OCI-LY7 (cell line): ENCODE measurements around the gene SH3YL1. TPM values are rescaled to one million over a fixed set of nuclear protein-coding genes. Genes with fewer than 3 reads are reported as not detected.
"Not testable (repeated sequence)": the region's sequence is repeated elsewhere in the genome, so short reads cannot be mapped to it uniquely, and the experiment has no call there.

Source experiments
- BruUV-seq: library from RNA; stranded (reverse); fragments of 400-500 nt; replicated peaks from 2 replicates; lab custom pipeline; 2021; lab: Mats Ljungman, UMichigan
- CTCF ChIA-PET: fragments of 300-600 bp; sonication (Branson Sonifier 250); formaldehyde crosslinking; loops from one replicate; lab custom pipeline; 2022; ENCODE audit warnings: antibody characterized with exemption; ENCODE audit not compliant: unreplicated experiment; lab: Charles Lee
- POLR2A ChIA-PET: fragments of 300-600 bp; sonication (Branson Sonifier 250); formaldehyde crosslinking; loops from one replicate; lab custom pipeline; 2022; ENCODE audit warnings: antibody characterized with exemption; lab: Charles Lee
- DNase-seq: peaks from one replicate; pipeline ENCODE4 v3.0.0-alpha.2; 2015; ENCODE audit warnings: low spot score
- H2AFZ ChIP-seq: fragments of 200-600 bp; sonication (generic), shearing (Covaris generic); 2 replicates; pipeline ENCODE4 v1.6.1; 2014; ENCODE audit warnings: mild to moderate bottlenecking, antibody characterized with exemption, low read length, moderate library complexity
- H3K27ac ChIP-seq: fragments of 200-600 bp; sonication (generic); 2 replicates; pipeline ENCODE4 v1.5.1; 2014; ENCODE audit warnings: mixed run types, low read depth, mild to moderate bottlenecking, moderate library complexity, low read length, inconsistent platforms; ENCODE audit not compliant: poor library complexity, severe bottlenecking
- H3K36me3 ChIP-seq: fragments of 200-600 bp; sonication (generic); 2 replicates; pipeline ENCODE4 v1.6.1; 2014; ENCODE audit warnings: mild to moderate bottlenecking, antibody characterized with exemption, low read length, moderate library complexity, mixed read lengths; ENCODE audit not compliant: insufficient read depth
- H3K4me1 ChIP-seq: fragments of 200-600 bp; sonication (generic); 2 replicates; pipeline ENCODE4 v1.5.1; 2014; ENCODE audit warnings: mild to moderate bottlenecking, low read length; ENCODE audit not compliant: insufficient read depth, poor library complexity, severe bottlenecking
- H3K4me2 ChIP-seq: fragments of 200-600 bp; sonication (generic); 2 replicates; pipeline ENCODE4 v1.6.1; 2014; ENCODE audit warnings: mild to moderate bottlenecking, low read length
- H3K4me3 ChIP-seq: fragments of 200-600 bp; sonication (generic); 2 replicates; pipeline ENCODE4 v1.5.1; 2014; ENCODE audit warnings: mild to moderate bottlenecking, low read depth, low read length; ENCODE audit not compliant: poor library complexity, severe bottlenecking
- H3K79me2 ChIP-seq: fragments of 200-600 bp; sonication (generic); 2 replicates; pipeline ENCODE4 v1.6.1; 2016; ENCODE audit warnings: low read depth, mild to moderate bottlenecking, low read length, moderate library complexity, mixed read lengths; ENCODE audit not compliant: insufficient read depth
- H3K9me2 ChIP-seq: fragments of 200-600 bp; sonication (generic); 2 replicates; pipeline ENCODE4 v1.6.1; 2016; ENCODE audit warnings: mild to moderate bottlenecking, low read length, mixed read lengths; ENCODE audit not compliant: insufficient read depth
- H3K9me3 ChIP-seq: fragments of 200-600 bp; sonication (generic); 2 replicates; pipeline ENCODE4 v1.6.1; 2014; ENCODE audit warnings: mild to moderate bottlenecking, mixed run types, low read length, mixed read lengths
- H4K20me1 ChIP-seq: fragments of 200-600 bp; sonication (generic); 2 replicates; pipeline ENCODE4 v1.6.1; 2014; ENCODE audit warnings: mild to moderate bottlenecking, antibody characterized with exemption, low read length, moderate library complexity, mixed read lengths; ENCODE audit not compliant: insufficient read depth
- EZH2phosphoT487 ChIP-seq: fragments of 200-600 bp; sonication (generic); IDR thresholded peaks from 2 replicates; pipeline ENCODE4 v1.6.1; 2018; ENCODE audit warnings: low read depth, borderline replicate concordance, mild to moderate bottlenecking, mixed run types, antibody characterized with exemption, low read length, moderate library complexity, mixed read lengths
- intact Hi-C: fragments of 100-400 bp; cut with micrococcal nuclease; formaldehyde crosslinking; loops from one replicate; pipeline ENCODE4 v1.10.0; 2022; ENCODE audit not compliant: unreplicated experiment
- total RNA-seq, 2 experiments: library from RNA; depleted of rRNA in 1 of 2; stranded (reverse); fragments of >200 nt in 1 of 2; shearing (Covaris generic) in 1 of 2; gene quantifications; 2 replicates each; pipeline ENCODE4 v1.2.3, GENCODE V29; 2014 to 2022
- TF ChIP-seq, protein P1 (sequence below): fragments of 200-600 bp; sonication (generic); conservative IDR thresholded peaks from 2 replicates; pipeline ENCODE4 v1.5.1; 2014; ENCODE audit warnings: mild to moderate bottlenecking, antibody characterized with exemption, low read length, moderate library complexity, mixed read lengths

SH3YL1 gene
- total RNA-seq, 2 experiments from 2014 or later: 21.3 to 30.9 TPM

DNA sequence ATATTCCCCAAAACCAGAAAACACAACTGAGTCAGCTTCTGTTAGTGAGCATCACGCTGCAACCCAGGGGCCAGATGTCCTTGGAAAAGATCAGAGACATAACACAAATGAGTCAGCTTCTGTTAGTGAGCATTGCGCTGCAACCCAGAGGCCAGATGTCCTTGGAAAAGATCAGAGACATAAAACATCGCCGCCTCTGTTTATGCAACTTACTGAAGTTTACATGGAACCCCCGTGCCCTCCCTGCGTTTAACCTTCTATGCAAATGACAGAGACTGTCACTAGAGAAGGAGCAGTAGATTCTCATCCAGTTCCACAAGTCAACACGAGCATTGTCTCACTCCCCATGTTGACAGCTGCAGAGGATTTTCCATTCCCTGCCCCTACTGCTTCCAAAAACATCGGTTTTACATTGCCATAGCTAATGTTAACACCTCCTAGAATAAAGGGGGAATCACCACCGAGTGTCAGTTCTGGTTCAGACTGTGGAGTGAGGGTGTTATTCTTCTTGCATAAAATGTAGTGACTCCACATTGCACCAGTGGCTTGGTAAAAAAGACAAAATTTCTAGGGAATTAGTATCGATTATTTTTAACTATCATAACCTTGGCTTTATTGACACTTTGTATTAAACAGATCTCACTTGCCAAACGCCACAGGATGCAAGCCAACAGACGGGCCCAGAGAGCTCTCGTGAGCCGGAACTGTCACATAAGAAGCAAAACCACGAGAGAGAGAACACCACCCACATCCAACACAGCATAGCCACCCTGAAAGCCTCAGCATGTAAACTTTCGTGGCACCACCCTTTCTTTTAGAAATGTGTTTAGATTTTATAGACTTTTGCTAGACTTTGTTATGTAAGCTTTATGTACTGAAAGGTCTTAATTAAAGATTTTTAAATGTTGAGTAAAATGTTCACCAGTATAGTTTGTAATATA is 87.7 kb downstream of the SH3YL1 start:
- no TSS peak for BruUV-seq
- no peaks in the 10 kb centered on the region for H3K4me1 ChIP-seq
- H3K79me2 ChIP-seq: no peaks in the 10 kb centered on the region
- no peak overlapping the region for H2AFZ ChIP-seq
- no peaks in the 10 kb centered on the region for H3K9me2 ChIP-seq
- no peaks in the 10 kb centered on the region for H4K20me1 ChIP-seq
- ChIA-PET CTCF (no interaction called here), POLR2A (interaction anchor here (0.6 kb wide), 1 partner anchor 17 kb away, joined by 3 read pairs; no protein-coding TSS in a partner anchor)
- H3K9me3 ChIP-seq: no peaks in the 10 kb centered on the region
- H3K36me3 ChIP-seq: no peaks in the 10 kb centered on the region
- no peak overlapping the region for H3K4me2 ChIP-seq
- intact Hi-C loops: no loop called here
- DNase-seq: no peak
- H3K27ac ChIP-seq: no peak overlapping the region
- no peak overlapping the region for H3K4me3 ChIP-seq
- TF ChIP-seq EZH2phosphoT487: no peak
- TF ChIP-seq, protein P1, sequence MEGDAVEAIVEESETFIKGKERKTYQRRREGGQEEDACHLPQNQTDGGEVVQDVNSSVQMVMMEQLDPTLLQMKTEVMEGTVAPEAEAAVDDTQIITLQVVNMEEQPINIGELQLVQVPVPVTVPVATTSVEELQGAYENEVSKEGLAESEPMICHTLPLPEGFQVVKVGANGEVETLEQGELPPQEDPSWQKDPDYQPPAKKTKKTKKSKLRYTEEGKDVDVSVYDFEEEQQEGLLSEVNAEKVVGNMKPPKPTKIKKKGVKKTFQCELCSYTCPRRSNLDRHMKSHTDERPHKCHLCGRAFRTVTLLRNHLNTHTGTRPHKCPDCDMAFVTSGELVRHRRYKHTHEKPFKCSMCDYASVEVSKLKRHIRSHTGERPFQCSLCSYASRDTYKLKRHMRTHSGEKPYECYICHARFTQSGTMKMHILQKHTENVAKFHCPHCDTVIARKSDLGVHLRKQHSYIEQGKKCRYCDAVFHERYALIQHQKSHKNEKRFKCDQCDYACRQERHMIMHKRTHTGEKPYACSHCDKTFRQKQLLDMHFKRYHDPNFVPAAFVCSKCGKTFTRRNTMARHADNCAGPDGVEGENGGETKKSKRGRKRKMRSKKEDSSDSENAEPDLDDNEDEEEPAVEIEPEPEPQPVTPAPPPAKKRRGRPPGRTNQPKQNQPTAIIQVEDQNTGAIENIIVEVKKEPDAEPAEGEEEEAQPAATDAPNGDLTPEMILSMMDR: no peak

DNA sequence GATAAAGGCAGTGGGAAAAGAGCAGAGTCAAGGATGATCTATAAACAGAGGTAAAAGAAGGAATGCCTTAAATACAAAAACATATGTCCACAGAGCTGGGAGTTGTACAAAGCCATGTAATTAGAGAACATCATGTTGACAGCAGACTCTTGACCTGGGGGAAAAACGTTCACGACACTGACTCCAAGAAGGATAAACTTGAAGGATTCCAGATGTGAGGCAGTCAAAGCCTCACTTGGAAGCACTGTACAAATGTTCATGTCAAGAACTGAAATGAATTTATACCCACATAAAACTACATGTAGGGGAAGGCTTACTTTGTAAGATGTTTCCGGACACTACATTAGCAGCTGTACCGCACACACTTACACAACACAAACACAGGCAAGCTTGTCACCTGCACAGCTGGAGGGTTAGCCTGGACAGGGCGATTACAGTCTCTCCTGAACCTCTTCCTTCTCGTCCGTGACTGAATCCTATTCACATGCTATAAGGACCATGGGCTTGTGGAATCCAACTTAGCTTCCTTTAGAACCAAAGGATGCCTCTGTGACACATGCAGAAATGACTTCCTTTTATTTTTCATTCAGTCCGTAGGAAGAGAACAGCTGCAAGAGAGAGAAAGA is 88.6 kb downstream of the SH3YL1 start:
- H3K79me2 ChIP-seq: no peaks in the 10 kb centered on the region
- ChIA-PET CTCF (no interaction called here), POLR2A (interaction anchor here (0.6 kb wide), 1 partner anchor 18 kb away, joined by 3 read pairs; no protein-coding TSS in a partner anchor)
- H3K4me1 ChIP-seq: no peaks in the 10 kb centered on the region
- no peak overlapping the region for H3K27ac ChIP-seq
- H3K4me3 ChIP-seq: no peak overlapping the region
- DNase-seq: no peak
- no peaks in the 10 kb centered on the region for H3K36me3 ChIP-seq
- intact Hi-C loops: no loop called here
- TF ChIP-seq, protein P1: no peak
- no peak for TF ChIP-seq EZH2phosphoT487
- H2AFZ ChIP-seq: no peak overlapping the region
- no peaks in the 10 kb centered on the region for H3K9me2 ChIP-seq
- H3K9me3 ChIP-seq: no peaks in the 10 kb centered on the region
- BruUV-seq: no TSS peak
- no peaks in the 10 kb centered on the region for H4K20me1 ChIP-seq
- H3K4me2 ChIP-seq: no peak overlapping the region

DNA sequence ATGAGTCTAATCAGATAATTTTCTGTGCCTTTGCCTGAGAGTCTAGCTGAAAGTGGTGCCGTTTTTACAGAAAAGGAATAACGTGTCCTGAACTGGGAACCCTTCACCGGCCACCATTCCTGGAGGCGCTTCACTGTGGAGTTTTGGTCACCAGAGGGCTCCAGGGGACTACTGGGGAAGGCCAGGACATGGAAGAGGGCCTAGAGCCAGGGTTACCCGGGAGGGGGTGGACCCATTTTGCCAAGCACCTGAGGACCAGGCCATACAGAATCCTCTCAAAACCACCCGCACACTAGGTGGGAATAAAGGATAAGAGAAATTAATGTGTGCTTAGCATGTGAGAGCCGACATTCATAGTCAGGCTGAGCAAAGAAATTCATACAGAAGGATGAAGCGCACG is 91.7 kb downstream of the SH3YL1 start:
- intact Hi-C loops, H3K79me2 ChIP-seq, H3K4me1 ChIP-seq, H3K27ac ChIP-seq, H3K9me2 ChIP-seq, H3K4me3 ChIP-seq, H2AFZ ChIP-seq, H3K4me2 ChIP-seq, DNase-seq, CTCF ChIA-PET, H4K20me1 ChIP-seq, H3K9me3 ChIP-seq, H3K36me3 ChIP-seq, POLR2A ChIA-PET, BruUV-seq: not testable (repeated sequence)
